Spleen (tissue), 11 donors: ENCODE results near the gene DSCAML1. TPM values are rescaled to one million over a fixed set of nuclear protein-coding genes. Genes with fewer than 3 reads are reported as not detected.
A peak's percentile ranks its signal among the peaks of the same experiment; 100 is the strongest.

Experiments
- DNase-seq: peaks from one replicate; pipeline ENCODE4 v3.0.0-alpha.2; 2020
- H3K27ac ChIP-seq, 8 donors: fragments of 200-600 bp; sonication (generic) in 7 of 8; 1 replicate in 4 of 8; 2 replicates in 4 of 8; pipeline versions ENCODE4 v1.5.0 to v1.8.0; 2016 to 2021; ENCODE audit warnings: inconsistent platforms in 4 of 8, mild to moderate bottlenecking in 4 of 8, moderate library complexity in 1 of 8
- H3K27me3 ChIP-seq, 7 donors: fragments of 200-600 bp; sonication (generic) in 6 of 7; replicated peaks in 1 of 7; 1 replicate in 4 of 7; 2 replicates in 3 of 7; pipeline versions ENCODE4 v1.5.0 to v1.8.0; 2016 to 2021; ENCODE audit warnings: inconsistent platforms in 3 of 7, mild to moderate bottlenecking in 1 of 7
- H3K36me3 ChIP-seq, 6 donors: fragments of 200-600 bp; sonication (generic) in 5 of 6; 1 replicate in 4 of 6; 2 replicates in 2 of 6; pipeline versions ENCODE4 v1.5.0 to v1.8.0; 2016 to 2021; ENCODE audit warnings: inconsistent platforms in 2 of 6
- H3K4me1 ChIP-seq, 6 donors: fragments of 200-600 bp; sonication (generic) in 5 of 6; 1 replicate in 3 of 6; 2 replicates in 3 of 6; pipeline versions ENCODE4 v1.5.0 to v1.8.0; 2016 to 2021; ENCODE audit warnings: inconsistent platforms in 3 of 6
- H3K4me3 ChIP-seq, 8 donors: fragments of 200-600 bp; sonication (generic) in 7 of 8; 1 replicate in 4 of 8; 2 replicates in 4 of 8; pipeline versions ENCODE4 v1.5.0 to v1.8.0; 2016 to 2021; ENCODE audit warnings: inconsistent platforms in 4 of 8, mild to moderate bottlenecking in 4 of 8, moderate library complexity in 2 of 8
- H3K9me3 ChIP-seq, 8 donors: fragments of 200-600 bp; sonication (generic) in 7 of 8; 1 replicate in 4 of 8; 2 replicates in 4 of 8; pipeline versions ENCODE4 v1.5.0 to v1.8.0; 2016 to 2021; ENCODE audit warnings: inconsistent platforms in 4 of 8
- CTCF ChIP-seq, 11 experiments: fragments of 200-600 bp in 7 of 11; fragments of 450-650 bp in 4 of 11; sonication (generic) in 4 of 11; IDR thresholded peaks in 8 of 11; conservative IDR thresholded peaks in 3 of 11; 1 replicate in 7 of 11; 2 replicates in 4 of 11; pipeline versions ENCODE4 v1.4.0 to v1.8.0; 2016 to 2021; ENCODE audit warnings: antibody characterized with exemption in 11 of 11, inconsistent platforms in 4 of 11, mild to moderate bottlenecking in 1 of 11
- POLR2A ChIP-seq, 3 donors: fragments of 450-650 bp; IDR thresholded peaks; one replicate each; pipeline ENCODE4 v1.5.1; 2017; ENCODE audit warnings: antibody characterized with exemption in 3 of 3, mild to moderate bottlenecking in 1 of 3
- POLR2AphosphoS5 ChIP-seq, 3 donors: sonication (generic); formaldehyde crosslinking; IDR thresholded peaks; one replicate each; pipeline ENCODE4 v1.5.1; 2017; ENCODE audit warnings: antibody characterized with exemption in 3 of 3
- WGBS, 5 donors: extraction: QIAGEN DNeasy Blood & Tissue Kit in 3 of 5; methylation state at CpG; one replicate each; pipeline versions ENCODE4 v1.1.5 to v1.1.7; 2013 to 2018; 5-methylcytosine and 5-hydroxymethylcytosine counted together
- intact Hi-C: fragments of 100-400 bp; cut with DNase I; formaldehyde crosslinking; loops from one replicate; pipeline ENCODE4 v1.15.0; 2023; ENCODE audit warnings: low total_unique reads
- polyA plus RNA-seq, 3 donors: library from polyadenylated mRNA; stranded (reverse); fragments of 200-250 nt; gene quantifications; one replicate each; pipeline ENCODE4 v1.2.1, GENCODE V29; 2013
- total RNA-seq, 7 donors: library from RNA; depleted of rRNA in 3 of 7; stranded (reverse); fragments of >200 nt in 3 of 7; fragmentation: NEBNext Ultra II Directional in 4 of 7; extraction: Animal tissue kit (Norgen Biotek cat#: 25700) in 4 of 7; gene quantifications; one replicate each; pipeline versions ENCODE4 v1.1.0 to v1.2.1, GENCODE V29; 2016 to 2021
- donor health status: healthy with polysubstance abuse.
- donor health status: DM: no; HTN: no; CAD: no; lungs with moderate emphysema.
- donor health status: DM: no; HTN: no; CAD: no.
- donor health status: Bipolar disorder and iron deficiency.
- donor health status: healthy.
- donor health status: DM: no; HTN: no; CAD: no.
- donor health status: DM: yes; HTN: yes; CAD: no.

DSCAML1 gene
- total and polyA plus RNA-seq, 10 donors: 0.07 to 10.7 (median 2.3) TPM

DNA sequence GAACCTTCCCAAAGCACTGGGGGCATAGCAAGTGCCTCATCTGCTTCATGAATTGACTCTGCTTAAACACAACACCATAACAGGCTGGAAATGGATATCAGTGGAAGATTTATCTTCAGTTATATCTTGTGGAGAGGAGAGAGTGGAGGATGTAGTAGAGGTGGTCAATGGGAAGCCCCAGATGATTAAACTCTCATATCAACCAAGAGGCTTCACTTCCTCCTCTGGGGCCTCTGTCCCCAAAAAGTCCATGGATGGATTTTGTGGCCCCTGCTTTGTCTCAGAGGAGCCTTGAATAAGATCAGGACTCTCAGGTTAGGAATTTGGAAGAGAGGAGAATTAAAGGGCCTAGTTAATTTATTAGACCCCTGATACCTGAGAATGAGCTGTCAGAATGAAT, 363.3 kb downstream of the DSCAML1 start:
- Histone ChIP-seq H3K36me3 (peaks cover 0 to 17% (median 0%) of the 10 kb centered on the region in 6 donors), H3K27me3 (peaks cover 0 to 21% (median 0%) of the 10 kb centered on the region in 7 donors), H3K4me3 (no peak overlapping the region), H3K4me1 (no peaks in the 10 kb centered on the region), H3K27ac (no peak overlapping the region), H3K9me3 (no peaks in the 10 kb centered on the region)
- no peak for DNase-seq
- intact Hi-C loops: no loop called here
- TF ChIP-seq POLR2A (IDR thresholded peaks at IDR 0.05) (no peak), POLR2AphosphoS5 (IDR thresholded peaks at IDR 0.05) (no peak), CTCF (IDR thresholded peaks at IDR 0.05 in 8 of 11, conservative IDR thresholded peaks at IDR 0.05 in 3 of 11) (no peak)

DNA sequence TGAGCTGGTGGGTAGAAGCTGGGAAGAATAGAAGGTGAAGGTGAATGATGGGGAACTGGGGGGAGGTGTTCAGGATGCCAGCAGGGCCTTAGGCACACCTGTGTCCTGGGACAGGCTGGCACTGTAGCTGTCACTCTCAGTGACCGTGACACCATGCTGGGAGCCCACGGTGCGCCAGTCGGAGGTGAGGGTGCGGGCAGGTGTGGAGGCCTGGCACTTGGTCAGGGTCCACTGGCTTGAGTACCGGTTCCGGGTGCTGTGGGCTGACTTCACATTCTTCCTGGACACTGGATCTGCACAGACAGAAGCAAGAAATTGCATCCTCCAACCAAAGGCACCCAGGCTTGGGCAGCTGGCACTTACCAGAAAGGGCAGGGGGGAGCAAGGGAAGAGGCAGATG, 365.6 kb downstream of the DSCAML1 start:
- Histone ChIP-seq H3K27me3 (peaks cover 0 to 13% (median 0%) of the 10 kb centered on the region in 7 donors), H3K36me3 (peaks cover 0 to 17% (median 0%) of the 10 kb centered on the region in 6 donors), H3K4me1 (peaks cover 0 to 3% (median under 1%) of the 10 kb centered on the region in 6 donors), H3K9me3 (no peaks in the 10 kb centered on the region), H3K27ac (no peak overlapping the region), H3K4me3 (no peak overlapping the region)
- intact Hi-C loops: no loop called here
- DNase-seq: peak; percentile 22
- TF ChIP-seq CTCF (IDR thresholded peaks at IDR 0.05 in 8 of 11, conservative IDR thresholded peaks at IDR 0.05 in 3 of 11): no peak
- TF ChIP-seq POLR2AphosphoS5 (IDR thresholded peaks at IDR 0.05): no peak
- no peak for TF ChIP-seq POLR2A (IDR thresholded peaks at IDR 0.05)
- WGBS, 5 donors: 94 to 100% (median 95%) methylated on average over 6 to 7 of the region's 7 CpGs

GRCh38 chr11:117430293-117430955, 366.6 kb downstream of the DSCAML1 start:
- H3K27ac ChIP-seq: no peak overlapping the region
- H3K36me3 ChIP-seq: peaks cover 0 to 14% (median 0%) of the 10 kb centered on the region in 6 donors
- H3K4me3 ChIP-seq: no peak overlapping the region
- H3K9me3 ChIP-seq: no peaks in the 10 kb centered on the region
- peaks cover 0 to 15% (median 0%) of the 10 kb centered on the region in 7 donors for H3K27me3 ChIP-seq
- WGBS, 5 donors: 83 to 94% (median 90%) methylated on average over 6 to 15 of the region's 15 CpGs
- H3K4me1 ChIP-seq: peaks cover 0 to 8% (median 3%) of the 10 kb centered on the region in 6 donors
- intact Hi-C loops: no loop called here
- TF ChIP-seq CTCF (IDR thresholded peaks at IDR 0.05 in 8 of 11, conservative IDR thresholded peaks at IDR 0.05 in 3 of 11): no peak
- no peak for TF ChIP-seq POLR2AphosphoS5 (IDR thresholded peaks at IDR 0.05)
- TF ChIP-seq POLR2A (IDR thresholded peaks at IDR 0.05): no peak
- peak; percentile 49 for DNase-seq

DNA sequence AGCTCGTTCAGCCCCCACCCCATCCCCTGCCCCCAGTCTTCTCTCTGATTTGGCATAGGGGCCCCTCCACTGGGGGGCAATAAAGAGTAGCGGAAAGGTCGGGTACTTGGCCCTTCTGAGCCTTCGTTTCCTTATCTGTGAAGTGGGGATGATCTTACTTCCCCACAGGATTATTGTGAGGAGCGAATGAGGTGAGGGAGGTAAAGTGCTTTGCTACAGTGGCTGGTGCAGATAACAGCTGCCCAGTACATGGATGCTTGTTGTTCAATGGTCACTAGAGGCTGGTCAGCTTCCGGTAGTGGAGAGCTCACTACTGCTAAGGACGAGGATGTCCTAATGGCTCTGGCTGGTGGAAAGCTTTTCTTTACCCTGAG, 368.2 kb downstream of the DSCAML1 start:
- intact Hi-C loops: loop anchor here (5.0 kb wide), 2 partner anchors 388 to 623 kb away; no protein-coding TSS in a partner anchor
- WGBS, 5 donors: 70 to 84% (median 80%) methylated on average over 7 of the region's 7 CpGs

More for the DNA sequence above, 368.2 kb downstream of the DSCAML1 start:
- Histone ChIP-seq H3K9me3 (no peaks in the 10 kb centered on the region), H3K4me3 (no peak overlapping the region), H3K27me3 (peaks cover 0 to 10% (median 0%) of the 10 kb centered on the region in 7 donors), H3K4me1 (peaks cover 0 to 8% (median 3%) of the 10 kb centered on the region in 6 donors), H3K27ac (no peak overlapping the region), H3K36me3 (peaks cover 0 to 11% (median 0%) of the 10 kb centered on the region in 6 donors)
- DNase-seq: no peak
- TF ChIP-seq POLR2AphosphoS5 (IDR thresholded peaks at IDR 0.05): no peak
- TF ChIP-seq CTCF (IDR thresholded peaks at IDR 0.05 in 8 of 11, conservative IDR thresholded peaks at IDR 0.05 in 3 of 11): no peak
- TF ChIP-seq POLR2A (IDR thresholded peaks at IDR 0.05): no peak
